Measurements from ENCODE around the gene ATP6V1G1.

DNA sequence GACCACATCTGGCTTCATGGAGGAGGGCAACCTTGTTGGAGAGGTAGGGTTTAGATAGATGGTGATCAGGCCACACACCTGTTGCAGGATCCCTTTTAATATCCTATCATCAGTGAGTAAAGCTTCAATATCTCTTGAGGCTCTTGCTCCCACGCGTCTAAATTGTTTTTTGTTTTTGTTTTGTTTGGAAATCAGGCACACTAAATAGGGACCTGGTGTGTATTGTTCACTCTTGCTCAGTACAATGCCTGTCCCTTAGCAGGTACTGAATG lies 20.9 kb downstream of the ATP6V1G1 start:
- TF ChIP-seq, protein P1, sequence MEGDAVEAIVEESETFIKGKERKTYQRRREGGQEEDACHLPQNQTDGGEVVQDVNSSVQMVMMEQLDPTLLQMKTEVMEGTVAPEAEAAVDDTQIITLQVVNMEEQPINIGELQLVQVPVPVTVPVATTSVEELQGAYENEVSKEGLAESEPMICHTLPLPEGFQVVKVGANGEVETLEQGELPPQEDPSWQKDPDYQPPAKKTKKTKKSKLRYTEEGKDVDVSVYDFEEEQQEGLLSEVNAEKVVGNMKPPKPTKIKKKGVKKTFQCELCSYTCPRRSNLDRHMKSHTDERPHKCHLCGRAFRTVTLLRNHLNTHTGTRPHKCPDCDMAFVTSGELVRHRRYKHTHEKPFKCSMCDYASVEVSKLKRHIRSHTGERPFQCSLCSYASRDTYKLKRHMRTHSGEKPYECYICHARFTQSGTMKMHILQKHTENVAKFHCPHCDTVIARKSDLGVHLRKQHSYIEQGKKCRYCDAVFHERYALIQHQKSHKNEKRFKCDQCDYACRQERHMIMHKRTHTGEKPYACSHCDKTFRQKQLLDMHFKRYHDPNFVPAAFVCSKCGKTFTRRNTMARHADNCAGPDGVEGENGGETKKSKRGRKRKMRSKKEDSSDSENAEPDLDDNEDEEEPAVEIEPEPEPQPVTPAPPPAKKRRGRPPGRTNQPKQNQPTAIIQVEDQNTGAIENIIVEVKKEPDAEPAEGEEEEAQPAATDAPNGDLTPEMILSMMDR (conservative IDR thresholded peaks at IDR 0.05) = no peak
- no peak for TF ChIP-seq ZFX (IDR thresholded peaks at IDR 0.05)
